Measurements from ENCODE around the gene TMEM134.

DNA sequence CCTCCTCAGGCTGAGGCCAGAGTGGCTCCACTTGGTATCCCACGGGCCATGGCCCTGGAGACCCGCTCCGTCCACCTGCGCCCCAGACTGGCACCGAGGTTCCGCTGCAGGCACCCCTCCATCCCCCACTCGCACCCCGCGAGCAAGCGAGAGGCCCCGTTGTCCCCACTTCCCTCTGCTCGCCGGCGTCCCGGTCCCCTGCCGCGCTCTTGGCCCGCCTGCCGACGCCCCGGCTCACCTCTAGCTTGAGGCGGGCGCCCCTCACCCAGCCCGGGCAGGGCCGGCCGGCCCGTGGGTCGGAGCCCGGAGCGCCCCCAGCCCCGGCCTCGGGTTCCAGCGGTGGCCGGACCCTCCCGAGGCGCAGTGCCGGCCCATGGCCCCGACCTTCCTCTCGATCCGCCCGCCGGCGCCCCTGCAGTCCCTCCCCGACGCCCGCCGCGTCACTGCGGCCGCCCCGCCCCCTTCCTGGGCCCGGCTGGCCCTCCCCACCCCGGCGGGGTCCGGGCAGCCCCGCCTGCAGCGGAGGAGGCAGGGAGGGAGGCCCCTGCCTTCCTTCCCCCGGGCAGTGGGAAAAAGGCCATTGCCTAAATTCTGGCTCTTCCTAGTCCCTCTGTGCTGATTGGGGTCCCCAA lies 36.0 kb upstream of the TMEM134 start, which contains the start of gene PITPNM1:
- TF ChIP-seq CTCF (IDR thresholded peaks at IDR 0.05) (no peak), EP300 (IDR thresholded peaks at IDR 0.05) (no peak), POLR2A (IDR thresholded peaks at IDR 0.05) (peak; percentile 41 to 70)
